A673 (cell line): ENCODE measurements around the gene GEMIN4. TPM values are rescaled to one million over a fixed set of nuclear protein-coding genes. Genes with fewer than 3 reads are reported as not detected.
"Not testable (repeated sequence)": the region's sequence is repeated elsewhere in the genome, so short reads cannot be mapped to it uniquely, and the experiment has no call there.

Experiments
- BruUV-seq: library from RNA; stranded (reverse); fragments of 400-500 nt; replicated peaks from 2 replicates; lab custom pipeline; 2021; lab: Mats Ljungman, UMichigan
- CTCF ChIA-PET: fragments of 300-600 bp; sonication (Branson Sonifier 250); formaldehyde crosslinking; loops from one replicate; lab custom pipeline; 2022; ENCODE audit warnings: antibody characterized with exemption; lab: Charles Lee
- POLR2A ChIA-PET: fragments of 300-600 bp; sonication (Branson Sonifier 250); formaldehyde crosslinking; loops from one replicate; lab custom pipeline; 2022; ENCODE audit warnings: antibody characterized with exemption; ENCODE audit not compliant: low non-redundant PET; lab: Charles Lee
- DNase-seq: peaks from one replicate; pipeline ENCODE4 v3.0.0-alpha.2; 2015; ENCODE audit warnings: low spot score
- H3K27ac ChIP-seq: fragments of 200-600 bp; sonication (generic); 2 replicates; pipeline ENCODE4 v1.5.1; 2016; ENCODE audit warnings: mixed run types, low read depth, mild to moderate bottlenecking, mixed read lengths, antibody characterized with exemption, low read length; ENCODE audit not compliant: poor library complexity, severe bottlenecking
- H3K27me3 ChIP-seq: fragments of 200-600 bp; sonication (generic); replicated peaks from 2 replicates; pipeline ENCODE4 v1.6.1; 2017; ENCODE audit warnings: mixed run types, low read depth, mild to moderate bottlenecking, mixed read lengths, antibody characterized with exemption, low read length; ENCODE audit not compliant: insufficient read depth, poor library complexity
- H3K36me3 ChIP-seq: fragments of 200-600 bp; sonication (generic); 2 replicates; pipeline ENCODE4 v1.6.1; 2016; ENCODE audit warnings: mixed run types, mild to moderate bottlenecking, mixed read lengths, antibody characterized with exemption, low read length; ENCODE audit not compliant: insufficient read depth, poor library complexity, severe bottlenecking
- H3K4me1 ChIP-seq: fragments of 200-600 bp; sonication (generic); 2 replicates; pipeline ENCODE4 v1.6.1; 2017; ENCODE audit warnings: mixed run types, mild to moderate bottlenecking, mixed read lengths, antibody characterized with exemption, low read length; ENCODE audit not compliant: insufficient read depth, poor library complexity, severe bottlenecking
- H3K4me3 ChIP-seq: fragments of 200-600 bp; sonication (generic); 2 replicates; pipeline ENCODE4 v1.5.1; 2016; ENCODE audit warnings: low read depth, mixed run types, mild to moderate bottlenecking, mixed read lengths, low read length; ENCODE audit not compliant: poor library complexity, severe bottlenecking
- H3K9me3 ChIP-seq: fragments of 200-600 bp; sonication (generic); 2 replicates; pipeline ENCODE4 v1.6.1; 2016; ENCODE audit warnings: mixed run types, low read depth, mild to moderate bottlenecking, mixed read lengths, antibody characterized with exemption, low read length; ENCODE audit not compliant: poor library complexity, severe bottlenecking
- CTCF ChIP-seq: fragments of 300-800, 200-600 bp; sonication (generic); conservative IDR thresholded peaks from 2 replicates; pipeline ENCODE4 v1.5.1; 2017; ENCODE audit warnings: low read depth, mild to moderate bottlenecking, antibody characterized with exemption, low read length, moderate library complexity, mixed read lengths
- EZH2 ChIP-seq: fragments of 200-600 bp; sonication (generic); IDR thresholded peaks from 2 replicates; pipeline ENCODE4 v1.6.1; 2017; ENCODE audit warnings: borderline replicate concordance, low read depth, mild to moderate bottlenecking, mixed read lengths, antibody characterized with exemption, low read length; ENCODE audit not compliant: poor library complexity, severe bottlenecking
- intact Hi-C: fragments of 100-400 bp; cut with micrococcal nuclease; formaldehyde crosslinking; loops from one replicate; pipeline ENCODE4 v1.10.0; 2022; ENCODE audit not compliant: unreplicated experiment
- total RNA-seq: library from RNA; stranded (reverse); gene quantifications from 2 replicates; pipeline ENCODE4 v1.2.3, GENCODE V29; 2021

The GEMIN4 gene
- total RNA-seq, 1 experiment from 2014 or later: 58.7 TPM

- POLR2A ChIA-PET: no interaction called here
- CTCF ChIA-PET: interaction anchor here (0.6 to 3.7 kb wide), 2 partner anchors 287 to 557 kb away, joined by 3 to 28 read pairs; no protein-coding TSS in a partner anchor
- Histone ChIP-seq H3K27ac (no peak overlapping the region), H3K9me3 (no peaks in the 10 kb centered on the region), H3K4me3 (no peak overlapping the region), H3K4me1 (no peaks in the 10 kb centered on the region), H3K36me3 (peaks cover 19% of the 10 kb centered on the region), H3K27me3 (no peaks in the 10 kb centered on the region)
- intact Hi-C loops: loop anchor here (5.0 kb wide), 1 partner anchor 557 kb away; a partner anchor contains a TSS
- no peak for TF ChIP-seq CTCF
- no peak for TF ChIP-seq EZH2
- DNase-seq: no peak
- BruUV-seq: no TSS peak
Measured at GRCh38 chr17:699345-699744, 52.7 kb downstream of the GEMIN4 start.

- POLR2A ChIA-PET, H3K9me3 ChIP-seq, DNase-seq, H3K27ac ChIP-seq, H3K4me1 ChIP-seq, H3K4me3 ChIP-seq, H3K27me3 ChIP-seq, BruUV-seq: not testable (repeated sequence)
- H3K36me3 ChIP-seq: peaks cover 21% of the 10 kb centered on the region
- CTCF ChIA-PET: interaction anchor here (0.7 to 3.7 kb wide), 2 partner anchors 286 to 474 kb away, joined by 4 to 28 read pairs; no protein-coding TSS in a partner anchor
- intact Hi-C loops: loop anchor here (5.0 kb wide), 1 partner anchor 556 kb away; a partner anchor contains a TSS
Measured at GRCh38 chr17:698096-698495, 54.0 kb downstream of the GEMIN4 start.

- TF ChIP-seq CTCF (no peak), EZH2 (no peak)
- Histone ChIP-seq H3K4me1 (no peaks in the 10 kb centered on the region), H3K27me3 (no peaks in the 10 kb centered on the region), H3K9me3 (no peaks in the 10 kb centered on the region), H3K4me3 (no peak overlapping the region), H3K27ac (no peak overlapping the region), H3K36me3 (peaks cover 21% of the 10 kb centered on the region)
- no peak for DNase-seq
- intact Hi-C loops: loop anchor here (5.0 kb wide), 1 partner anchor 555 kb away; a partner anchor contains a TSS
- POLR2A ChIA-PET: no interaction called here
- CTCF ChIA-PET: no interaction called here
- BruUV-seq: no TSS peak
Measured at GRCh38 chr17:697682-698081, 54.4 kb downstream of the GEMIN4 start.

GRCh38 chr17:696369-696768 is 55.7 kb downstream of the GEMIN4 start:
- no peak overlapping the region for H3K4me3 ChIP-seq
- TF ChIP-seq CTCF: no peak
- no peak for TF ChIP-seq EZH2
- DNase-seq: peak; percentile 15
- ChIA-PET CTCF (no interaction called here), POLR2A (no interaction called here)
- H3K9me3 ChIP-seq: no peaks in the 10 kb centered on the region
- no TSS peak for BruUV-seq
- intact Hi-C loops: loop anchor here (5.0 kb wide), 1 partner anchor 554 kb away; a partner anchor contains a TSS
- H3K4me1 ChIP-seq: no peaks in the 10 kb centered on the region
- H3K27me3 ChIP-seq: no peaks in the 10 kb centered on the region
- no peak overlapping the region for H3K27ac ChIP-seq
- peaks cover 21% of the 10 kb centered on the region for H3K36me3 ChIP-seq
